Stimulated activated CD8-positive, alpha-beta memory T cell treated with anti-CD3 and anti-CD28 coated beads, Interleukin-15, amount 100 ng/mL, for 24 hours (primary cell): ENCODE results near the gene PRRT1.
"Not testable (repeated sequence)": the region's sequence is repeated elsewhere in the genome, so short reads cannot be mapped to it uniquely, and the experiment has no call there.

Source experiments
- DNase-seq: peaks from one replicate; pipeline ENCODE4 v3.0.0-alpha.2; 2020; ENCODE audit warnings: low read depth

The PRRT1 gene

GRCh38 chr6:32120573-32121059 lies 31.1 kb downstream of the PRRT1 start:
- no peak for DNase-seq

- peak; percentile 38 for DNase-seq
Measured at GRCh38 chr6:32118782-32119628, 32.7 kb downstream of the PRRT1 start.

- DNase-seq, result no peak
Measured at GRCh38 chr6:32117461-32117860, 34.3 kb downstream of the PRRT1 start.

GRCh38 chr6:32116674-32117073 lies 35.1 kb downstream of the PRRT1 start:
- no peak for DNase-seq

GRCh38 chr6:32115623-32116022 lies 36.1 kb downstream of the PRRT1 start:
- DNase-seq, result no peak

GRCh38 chr6:32114796-32115195 lies 36.9 kb downstream of the PRRT1 start:
- DNase-seq, result no peak

GRCh38 chr6:32113386-32114352 lies 38.1 kb downstream of the PRRT1 start:
- no peak for DNase-seq

GRCh38 chr6:32112431-32112980 lies 39.2 kb downstream of the PRRT1 start:
- DNase-seq, result no peak

GRCh38 chr6:32111424-32112066 lies 40.2 kb downstream of the PRRT1 start:
- DNase-seq, result no peak

GRCh38 chr6:32110632-32111031 lies 41.1 kb downstream of the PRRT1 start:
- no peak for DNase-seq

- no peak for DNase-seq
Measured at GRCh38 chr6:32109765-32110160, 42.0 kb downstream of the PRRT1 start.

- DNase-seq, result no peak
Measured at GRCh38 chr6:32109114-32109764, 42.5 kb downstream of the PRRT1 start, which contains the start of gene TNXB. Gene TNXB, minus strand, starts transcription at chr6:32109338. Its CDS starts 11,140 bp downstream, at chr6:32098198.

GRCh38 chr6:32108727-32109113 lies 43.0 kb downstream of the PRRT1 start:
- DNase-seq, result no peak

- DNase-seq, result no peak
Measured at GRCh38 chr6:32108094-32108627, 43.6 kb downstream of the PRRT1 start.

- DNase-seq, result no peak
Measured at GRCh38 chr6:32107406-32107805, 44.3 kb downstream of the PRRT1 start.

GRCh38 chr6:32105433-32105832 lies 46.3 kb downstream of the PRRT1 start:
- no peak for DNase-seq

GRCh38 chr6:32102255-32102654 lies 49.5 kb downstream of the PRRT1 start:
- DNase-seq, result no peak

GRCh38 chr6:32100251-32100650 lies 51.5 kb downstream of the PRRT1 start:
- DNase-seq, result not testable (repeated sequence)
